Measurements from ENCODE around the gene GLP1R. TPM values are rescaled to one million over a fixed set of nuclear protein-coding genes. Genes with fewer than 3 reads are reported as not detected.

The GLP1R gene
- total and polyA plus RNA-seq, 2 of the 13 experiments (the other 11 are each of a cell fraction or from before 2014, with no cell fraction given), result not detected

DNA sequence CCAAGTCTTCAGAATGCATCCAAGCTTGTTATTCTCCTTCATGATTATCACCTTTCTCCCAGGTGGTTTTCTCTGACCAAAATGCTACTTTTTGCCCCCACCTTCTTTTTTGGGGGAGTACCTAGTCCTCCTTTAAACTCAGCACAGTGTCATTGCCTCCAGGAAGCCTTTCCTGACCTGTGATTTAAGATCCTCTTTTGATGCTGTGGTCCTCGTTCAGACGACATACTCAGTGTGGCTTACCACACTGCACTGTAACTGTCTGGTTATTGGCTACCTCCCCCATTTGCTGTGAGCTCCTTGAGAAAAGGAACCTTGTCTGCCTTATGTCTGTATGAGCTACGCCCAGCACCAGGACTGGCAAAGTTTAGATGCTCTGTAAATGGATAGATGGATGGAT, 51.8 kb downstream of the GLP1R start:
- DNase-seq (ENCODE audit: low spot score), result no peak
- no peak overlapping the region for H3K4me3 ChIP-seq (replicated peaks in 1 of 3; ENCODE audit: insufficient read depth in 1 of 3, low read depth in 2 of 3, low read length in 3 of 3)
- FAIRE-seq, result no peak
- H3K9ac ChIP-seq (ENCODE audit: insufficient read depth, low read depth, low read length), result no peak overlapping the region
- 18% methylated on average over 3 of the region's 3 CpGs for WGBS (ENCODE audit: low lambda C conversion rate)
- TF ChIP-seq PHB2 (IDR thresholded peaks at IDR 0.05; ENCODE audit: partially characterized antibody), result no peak
- TF ChIP-seq SP5 (CRISPR knock-in tag; IDR thresholded peaks at IDR 0.05; ENCODE audit: borderline replicate concordance, low read depth), result no peak
- TF ChIP-seq MED8 (CRISPR knock-in tag; IDR thresholded peaks at IDR 0.05; ENCODE audit: insufficient replicate concordance), result no peak
- no peak for TF ChIP-seq POLR2AphosphoS2 (IDR thresholded peaks at IDR 0.05; ENCODE audit: low read depth, low read length)
- TF ChIP-seq KLF12 (CRISPR knock-in tag; IDR thresholded peaks at IDR 0.05; ENCODE audit: borderline replicate concordance), result no peak
- TF ChIP-seq ZFP37 (CRISPR knock-in tag; IDR thresholded peaks at IDR 0.05; ENCODE audit: borderline replicate concordance), result no peak
- TF ChIP-seq, protein P1, sequence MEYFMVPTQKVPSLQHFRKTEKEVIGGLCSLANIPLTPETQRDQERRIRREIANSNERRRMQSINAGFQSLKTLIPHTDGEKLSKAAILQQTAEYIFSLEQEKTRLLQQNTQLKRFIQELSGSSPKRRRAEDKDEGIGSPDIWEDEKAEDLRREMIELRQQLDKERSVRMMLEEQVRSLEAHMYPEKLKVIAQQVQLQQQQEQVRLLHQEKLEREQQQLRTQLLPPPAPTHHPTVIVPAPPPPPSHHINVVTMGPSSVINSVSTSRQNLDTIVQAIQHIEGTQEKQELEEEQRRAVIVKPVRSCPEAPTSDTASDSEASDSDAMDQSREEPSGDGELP (IDR thresholded peaks at IDR 0.05; ENCODE audit: borderline replicate concordance, low read depth), result no peak
- TF ChIP-seq ISL2 (CRISPR knock-in tag; IDR thresholded peaks at IDR 0.05), result no peak
- no peak for TF ChIP-seq MIER3 (CRISPR knock-in tag; IDR thresholded peaks at IDR 0.05; ENCODE audit: borderline replicate concordance)
- TF ChIP-seq, protein P2, sequence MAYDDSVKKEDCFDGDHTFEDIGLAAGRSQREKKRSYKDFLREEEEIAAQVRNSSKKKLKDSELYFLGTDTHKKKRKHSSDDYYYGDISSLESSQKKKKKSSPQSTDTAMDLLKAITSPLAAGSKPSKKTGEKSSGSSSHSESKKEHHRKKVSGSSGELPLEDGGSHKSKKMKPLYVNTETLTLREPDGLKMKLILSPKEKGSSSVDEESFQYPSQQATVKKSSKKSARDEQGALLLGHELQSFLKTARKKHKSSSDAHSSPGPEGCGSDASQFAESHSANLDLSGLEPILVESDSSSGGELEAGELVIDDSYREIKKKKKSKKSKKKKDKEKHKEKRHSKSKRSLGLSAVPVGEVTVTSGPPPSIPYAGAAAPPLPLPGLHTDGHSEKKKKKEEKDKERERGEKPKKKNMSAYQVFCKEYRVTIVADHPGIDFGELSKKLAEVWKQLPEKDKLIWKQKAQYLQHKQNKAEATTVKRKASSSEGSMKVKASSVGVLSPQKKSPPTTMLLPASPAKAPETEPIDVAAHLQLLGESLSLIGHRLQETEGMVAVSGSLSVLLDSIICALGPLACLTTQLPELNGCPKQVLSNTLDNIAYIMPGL (CRISPR knock-in tag; IDR thresholded peaks at IDR 0.05; ENCODE audit: borderline replicate concordance in 1 of 2, low read depth in 1 of 2), result no peak
- TF ChIP-seq ZFP1 (CRISPR knock-in tag; IDR thresholded peaks at IDR 0.05), result no peak
- TF ChIP-seq KDM2A (CRISPR knock-in tag; IDR thresholded peaks at IDR 0.05; ENCODE audit: borderline replicate concordance, low read depth), result no peak
- in situ Hi-C loops (cut with HindIII; ENCODE audit: extremely low pct_ligation_motif_present, low pct_unique_long_range_greater_than_20kb) (loop anchor here (10.0 kb wide), 1 partner anchor 226 kb away; no protein-coding TSS in a partner anchor), intact Hi-C loops (cut with micrococcal nuclease; ENCODE audit: unreplicated experiment) (loop anchor here (10.0 kb wide), 2 partner anchors 76 to 126 kb away; no protein-coding TSS in a partner anchor)
- no peak for ATAC-seq
- H3K27me3 ChIP-seq (ENCODE audit: control insufficient read depth in 1 of 2, insufficient read depth in 2 of 2, low read length in 2 of 2), result no peaks in the 10 kb centered on the region
- no peaks in the 10 kb centered on the region; a peak in 1 of 5 replicates for H3K36me3 ChIP-seq (replicated peaks in 1 of 2; ENCODE audit: control insufficient read depth in 1 of 2, insufficient read depth in 2 of 2, low read length in 2 of 2)
- H3K27ac ChIP-seq (ENCODE audit: extremely low read length, insufficient read depth, low read length), result no peak overlapping the region
- BruUV-seq (replicated peaks), result no TSS peak
- no peak overlapping the region for H3K4me2 ChIP-seq (ENCODE audit: low read depth, low read length)
- CTCF ChIA-PET (ENCODE audit: low intra/inter-chr PET ratio, low total read pairs), result no interaction called here
- H2AFZ ChIP-seq (ENCODE audit: low read length), result no peak overlapping the region
- H3K9me3 ChIP-seq (ENCODE audit: low read length), result no peaks in the 10 kb centered on the region
- POLR2A ChIA-PET, result interaction anchor here (3.0 kb wide), 1 partner anchor 14 kb away, joined by 13 read pairs; the partner anchor contains the start of gene SAYSD1
- no peaks in the 10 kb centered on the region for H3K79me2 ChIP-seq (ENCODE audit: insufficient read depth, low read length)
- H3K4me1 ChIP-seq (ENCODE audit: insufficient read depth, low read length), result no peaks in the 10 kb centered on the region
- no peaks in the 10 kb centered on the region for H4K20me1 ChIP-seq (ENCODE audit: insufficient read depth, low read length)
